OCI-LY3 (cell line): ENCODE measurements around the gene CRIM1.

Experiments used
- H2AFZ ChIP-seq: fragments of 200-600, 300-600 bp; shearing (Covaris generic); 2 replicates; pipeline ENCODE4 v1.6.0; 2014; ENCODE audit warnings: antibody characterized with exemption, low read depth, low read length
- H3K27ac ChIP-seq: fragments of 200-600, 300-600 bp; sonication (generic); 2 replicates; pipeline ENCODE4 v1.5.1; 2014; ENCODE audit warnings: mild to moderate bottlenecking, low read length, moderate library complexity, mixed read lengths
- H3K27me3 ChIP-seq: fragments of 200-600, 300-600 bp; sonication (generic); 2 replicates; pipeline ENCODE4 v1.6.1; 2014; ENCODE audit warnings: low read depth, low read length, mixed read lengths
- H3K36me3 ChIP-seq: fragments of 200-600, 300-600 bp; sonication (generic); replicated peaks from 2 replicates; pipeline ENCODE3; 2014; ENCODE audit warnings: low read depth, low read length, mixed read lengths
- H3K4me1 ChIP-seq: fragments of 300-600, 200-600 bp; sonication (generic); 2 replicates; pipeline ENCODE4 v1.6.1; 2014; ENCODE audit warnings: low read length, mixed read lengths
- H3K4me2 ChIP-seq: fragments of 200-600, 300-600 bp; sonication (generic); 2 replicates; pipeline ENCODE4 v1.6.1; 2014; ENCODE audit warnings: low read length, mixed read lengths
- H3K4me3 ChIP-seq: fragments of 300-600, 200-600 bp; sonication (generic); 2 replicates; pipeline ENCODE4 v1.5.1; 2014; ENCODE audit warnings: antibody characterized with exemption, mild to moderate bottlenecking, low read length, moderate library complexity
- H3K79me2 ChIP-seq: fragments of 300-600, 200-600 bp; shearing (Covaris generic); 2 replicates; pipeline ENCODE4 v1.6.1; 2014; ENCODE audit warnings: mild to moderate bottlenecking, low read length, mixed read lengths
- H3K9ac ChIP-seq: fragments of 300-600, 200-600 bp; shearing (Covaris generic); 2 replicates; pipeline ENCODE4 v1.6.0; 2014; ENCODE audit warnings: mild to moderate bottlenecking, low read length, moderate library complexity
- H3K9me3 ChIP-seq: fragments of 200-600, 300-600 bp; shearing (Covaris generic); 2 replicates; pipeline ENCODE4 v1.6.1; 2014; ENCODE audit warnings: low read length, mixed read lengths; ENCODE audit not compliant: insufficient read depth
- H4K20me1 ChIP-seq: fragments of 200-600, 300-600 bp; sonication (generic); 2 replicates; pipeline ENCODE4 v1.6.1; 2016; ENCODE audit warnings: low read length, mixed read lengths; ENCODE audit not compliant: insufficient read depth
- EZH2phosphoT487 ChIP-seq: fragments of 200-600 bp; shearing (Covaris generic); IDR thresholded peaks from 2 replicates; pipeline ENCODE4 v1.6.1; 2018; ENCODE audit warnings: antibody characterized with exemption, mixed run types, low read depth
- TF ChIP-seq, protein P1 (sequence below): fragments of 200-600, 300-600 bp; sonication (generic); IDR thresholded peaks from 2 replicates; pipeline ENCODE4 v1.5.1; 2014; ENCODE audit warnings: antibody characterized with exemption, low read length, low read depth

The CRIM1 gene

DNA sequence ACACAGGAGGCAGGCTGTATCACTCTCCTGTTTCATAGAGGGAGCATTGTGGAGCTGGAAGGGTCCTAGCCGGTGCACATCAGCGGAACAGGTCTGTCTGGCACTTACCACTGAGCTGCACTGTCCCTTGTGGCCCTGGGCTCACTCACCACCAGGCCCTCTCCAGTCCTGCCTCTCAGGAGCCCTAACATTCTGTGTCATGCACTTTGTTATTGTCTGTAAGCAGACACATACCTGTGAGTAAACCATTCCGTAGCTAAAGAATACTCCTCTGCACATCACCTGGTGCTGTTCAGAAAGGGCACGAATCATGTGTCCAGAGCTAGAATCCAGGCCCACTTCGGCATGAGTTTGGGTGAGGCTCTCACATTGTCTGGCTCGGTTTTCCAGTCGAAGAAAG lies 93.6 kb downstream of the CRIM1 start:
- H3K27me3 ChIP-seq = peaks cover 40% of the 10 kb centered on the region
- H3K4me1 ChIP-seq = no peaks in the 10 kb centered on the region
- no peaks in the 10 kb centered on the region for H3K36me3 ChIP-seq
- H2AFZ ChIP-seq = no peak overlapping the region
- H3K9me3 ChIP-seq = no peaks in the 10 kb centered on the region
- no peak overlapping the region for H3K27ac ChIP-seq
- no peak overlapping the region for H3K4me2 ChIP-seq
- no peak overlapping the region for H3K9ac ChIP-seq
- no peaks in the 10 kb centered on the region for H4K20me1 ChIP-seq
- no peak overlapping the region for H3K4me3 ChIP-seq
- TF ChIP-seq EZH2phosphoT487 = no peak
- TF ChIP-seq, protein P1, sequence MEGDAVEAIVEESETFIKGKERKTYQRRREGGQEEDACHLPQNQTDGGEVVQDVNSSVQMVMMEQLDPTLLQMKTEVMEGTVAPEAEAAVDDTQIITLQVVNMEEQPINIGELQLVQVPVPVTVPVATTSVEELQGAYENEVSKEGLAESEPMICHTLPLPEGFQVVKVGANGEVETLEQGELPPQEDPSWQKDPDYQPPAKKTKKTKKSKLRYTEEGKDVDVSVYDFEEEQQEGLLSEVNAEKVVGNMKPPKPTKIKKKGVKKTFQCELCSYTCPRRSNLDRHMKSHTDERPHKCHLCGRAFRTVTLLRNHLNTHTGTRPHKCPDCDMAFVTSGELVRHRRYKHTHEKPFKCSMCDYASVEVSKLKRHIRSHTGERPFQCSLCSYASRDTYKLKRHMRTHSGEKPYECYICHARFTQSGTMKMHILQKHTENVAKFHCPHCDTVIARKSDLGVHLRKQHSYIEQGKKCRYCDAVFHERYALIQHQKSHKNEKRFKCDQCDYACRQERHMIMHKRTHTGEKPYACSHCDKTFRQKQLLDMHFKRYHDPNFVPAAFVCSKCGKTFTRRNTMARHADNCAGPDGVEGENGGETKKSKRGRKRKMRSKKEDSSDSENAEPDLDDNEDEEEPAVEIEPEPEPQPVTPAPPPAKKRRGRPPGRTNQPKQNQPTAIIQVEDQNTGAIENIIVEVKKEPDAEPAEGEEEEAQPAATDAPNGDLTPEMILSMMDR = no peak
- no peaks in the 10 kb centered on the region for H3K79me2 ChIP-seq

DNA sequence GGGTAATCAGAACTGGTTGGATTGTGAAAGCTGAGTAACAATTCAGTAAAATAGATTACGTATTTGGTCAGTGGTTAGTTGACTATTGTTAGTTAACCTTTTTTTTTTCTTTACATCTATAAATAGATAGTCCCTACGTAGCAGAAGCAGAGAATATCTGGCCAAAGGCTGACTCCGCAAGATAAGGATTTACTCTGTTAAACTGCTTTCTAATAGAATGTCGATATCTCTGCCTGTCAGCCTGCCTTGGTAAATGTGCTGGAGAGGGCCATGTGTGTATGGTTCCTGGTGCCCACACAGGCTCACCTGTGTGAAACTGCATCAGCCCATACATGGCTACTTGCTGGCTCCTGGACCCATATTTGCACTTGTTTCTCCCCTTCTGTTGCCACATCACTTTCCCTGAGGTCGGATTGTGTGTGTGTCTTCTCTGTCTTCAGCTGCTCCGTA lies 94.4 kb downstream of the CRIM1 start:
- Histone ChIP-seq H3K9ac (no peak overlapping the region), H3K4me3 (no peak overlapping the region), H3K4me2 (no peak overlapping the region), H3K27me3 (peaks cover 35% of the 10 kb centered on the region), H3K9me3 (no peaks in the 10 kb centered on the region), H3K27ac (no peak overlapping the region), H2AFZ (no peak overlapping the region), H3K36me3 (no peaks in the 10 kb centered on the region), H3K4me1 (no peaks in the 10 kb centered on the region), H3K79me2 (no peaks in the 10 kb centered on the region), H4K20me1 (no peaks in the 10 kb centered on the region)
- TF ChIP-seq EZH2phosphoT487 = no peak
- TF ChIP-seq, protein P1 = no peak

DNA sequence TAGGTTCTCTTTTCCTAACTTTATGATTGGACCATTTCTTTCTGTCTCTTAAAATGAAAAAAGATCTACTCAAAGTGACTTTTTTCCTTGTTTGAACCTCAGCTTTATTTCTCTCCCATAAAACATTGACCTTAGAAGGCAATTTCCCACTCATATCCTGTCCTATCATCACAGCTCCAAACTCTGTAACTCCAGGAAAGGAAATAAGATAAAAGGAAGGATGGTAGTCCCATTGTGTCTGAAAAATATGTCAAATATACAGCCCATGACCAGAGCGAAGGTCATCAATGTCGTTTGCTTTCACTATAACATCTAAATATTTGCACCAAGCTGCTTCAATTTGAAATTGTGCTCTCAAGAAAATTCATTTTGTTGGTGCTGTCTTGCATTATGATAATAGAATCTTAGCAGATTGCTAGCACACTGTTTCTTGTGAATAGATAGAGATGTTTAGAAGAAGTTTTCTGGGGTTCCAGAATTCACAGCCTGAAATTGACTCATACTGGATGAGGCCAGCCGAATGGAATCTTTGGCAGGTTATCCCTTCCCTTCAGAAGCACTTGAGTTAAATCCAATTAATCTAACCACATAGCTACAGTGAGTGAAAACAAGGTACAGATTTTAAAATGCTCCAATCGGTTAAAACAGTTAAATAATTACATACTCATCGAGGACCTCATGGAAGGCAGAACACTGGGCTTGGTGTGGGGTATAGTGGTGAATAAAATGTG lies 95.1 kb downstream of the CRIM1 start:
- no peaks in the 10 kb centered on the region for H3K36me3 ChIP-seq
- H3K4me2 ChIP-seq = no peak overlapping the region
- H3K4me3 ChIP-seq = no peak overlapping the region

DNA sequence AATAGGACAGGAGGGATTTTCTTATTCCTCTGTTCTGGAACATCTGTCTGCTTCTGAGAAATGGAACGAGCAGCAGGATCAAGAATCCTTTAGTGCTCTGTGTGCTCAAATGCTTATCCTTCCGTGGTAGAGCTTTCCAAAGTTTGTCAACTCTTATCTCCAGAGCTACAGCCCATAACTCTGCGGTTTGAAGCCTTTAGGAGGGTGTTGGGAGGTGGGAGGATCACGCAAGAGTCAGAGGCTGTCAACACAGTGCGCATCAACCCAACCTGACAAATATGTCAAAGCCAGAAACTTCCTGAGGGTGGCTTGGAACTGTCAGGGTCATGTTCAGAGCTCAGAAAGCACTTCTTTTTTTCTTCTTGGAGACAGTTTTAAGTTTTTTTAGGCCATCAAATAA lies 95.9 kb downstream of the CRIM1 start:
- H3K27me3 ChIP-seq = peaks cover 30% of the 10 kb centered on the region
- no peaks in the 10 kb centered on the region for H3K36me3 ChIP-seq
- no peaks in the 10 kb centered on the region for H3K9me3 ChIP-seq
- H3K27ac ChIP-seq = no peak overlapping the region
- TF ChIP-seq, protein P1 = no peak
- no peak for TF ChIP-seq EZH2phosphoT487
- no peak overlapping the region for H2AFZ ChIP-seq
- H3K79me2 ChIP-seq = no peaks in the 10 kb centered on the region
- no peaks in the 10 kb centered on the region for H4K20me1 ChIP-seq
- no peak overlapping the region for H3K9ac ChIP-seq
- H3K4me2 ChIP-seq = no peak overlapping the region
- no peaks in the 10 kb centered on the region for H3K4me1 ChIP-seq
- no peak overlapping the region for H3K4me3 ChIP-seq

More for the DNA sequence above, 95.1 kb downstream of the CRIM1 start:
- TF ChIP-seq EZH2phosphoT487 = no peak
- TF ChIP-seq, protein P1 = no peak
- H3K27me3 ChIP-seq = peaks cover 31% of the 10 kb centered on the region
- no peak overlapping the region for H3K27ac ChIP-seq
- H3K79me2 ChIP-seq = no peaks in the 10 kb centered on the region
- no peaks in the 10 kb centered on the region for H4K20me1 ChIP-seq
- H3K9me3 ChIP-seq = no peaks in the 10 kb centered on the region
- no peaks in the 10 kb centered on the region for H3K4me1 ChIP-seq
- no peak overlapping the region for H2AFZ ChIP-seq
- H3K9ac ChIP-seq = no peak overlapping the region
